ENCODE measurements around the gene OPA1. TPM values are rescaled to one million over a fixed set of nuclear protein-coding genes. Genes with fewer than 3 reads are reported as not detected.

OPA1 gene
- total and polyA plus RNA-seq, 2 experiments from 2014 or later: 29.0 to 42.2 TPM

GRCh38 chr3:193688834-193689714 is 96.1 kb downstream of the OPA1 start:
- H3K4me3 ChIP-seq: no peak overlapping the region
- no peaks in the 10 kb centered on the region for H3K9me2 ChIP-seq (ENCODE audit: insufficient read depth)
- no peaks in the 10 kb centered on the region; the same call in 1 of the 2 replicates for H4K20me1 ChIP-seq (ENCODE audit: insufficient read depth)
- peaks cover 13% of the 10 kb centered on the region; the same call in 1 of the 2 replicates for H3K36me3 ChIP-seq (ENCODE audit: low read depth)
- H3K4me2 ChIP-seq (ENCODE audit: unreplicated experiment): no peak overlapping the region
- H3K4me1 ChIP-seq (ENCODE audit: insufficient read depth): no peaks in the 10 kb centered on the region
- no peaks in the 10 kb centered on the region for H3K27me3 ChIP-seq (replicated peaks; ENCODE audit: insufficient read depth)
- TF ChIP-seq EZH2 (IDR thresholded peaks at IDR 0.05; ENCODE audit: insufficient read depth, poor library complexity, severe bottlenecking) (no peak), EZH2phosphoT487 (IDR thresholded peaks at IDR 0.05; ENCODE audit: insufficient read depth, low read depth) (no peak)
- no peaks in the 10 kb centered on the region for H3K79me2 ChIP-seq (ENCODE audit: insufficient read depth)
- H3K9me3 ChIP-seq (ENCODE audit: low read depth): no peaks in the 10 kb centered on the region
- WGBS, 2 experiments (ENCODE audit: low coverage in 1 of 2, low lambda C conversion rate in 2 of 2, missing lambda C conversion rate in 2 of 2): 93 to 97% methylated on average over 9 of the region's 9 CpGs
- no peak overlapping the region for H3K27ac ChIP-seq
- H2AFZ ChIP-seq: no peak overlapping the region
- H3K9ac ChIP-seq: no peak overlapping the region
- H3F3A ChIP-seq (ENCODE audit: insufficient read depth): no peaks in the 10 kb centered on the region
- DNase-seq: no peak
- in situ Hi-C loops (cut with MboI): no loop called here

- no peak overlapping the region for H3K4me3 ChIP-seq
- no peaks in the 10 kb centered on the region for H3K9me3 ChIP-seq (ENCODE audit: low read depth)
- H3K4me2 ChIP-seq (ENCODE audit: unreplicated experiment): no peak overlapping the region
- peaks cover 13% of the 10 kb centered on the region; the same call in 1 of the 2 replicates for H3K36me3 ChIP-seq (ENCODE audit: low read depth)
- no peaks in the 10 kb centered on the region for H3K79me2 ChIP-seq (ENCODE audit: insufficient read depth)
- TF ChIP-seq EZH2phosphoT487 (IDR thresholded peaks at IDR 0.05; ENCODE audit: insufficient read depth, low read depth) (no peak), EZH2 (IDR thresholded peaks at IDR 0.05; ENCODE audit: insufficient read depth, poor library complexity, severe bottlenecking) (no peak)
- H2AFZ ChIP-seq: no peak overlapping the region
- no peak for DNase-seq
- H3K27ac ChIP-seq: no peak overlapping the region
- H4K20me1 ChIP-seq (ENCODE audit: insufficient read depth): no peaks in the 10 kb centered on the region
- H3K9ac ChIP-seq: no peak overlapping the region
- 95 to 97% methylated on average over 5 of the region's 5 CpGs for WGBS, 2 experiments (ENCODE audit: low coverage in 1 of 2, low lambda C conversion rate in 2 of 2, missing lambda C conversion rate in 2 of 2)
- no peaks in the 10 kb centered on the region for H3K9me2 ChIP-seq (ENCODE audit: insufficient read depth)
- H3F3A ChIP-seq (ENCODE audit: insufficient read depth): no peaks in the 10 kb centered on the region
- no peaks in the 10 kb centered on the region for H3K4me1 ChIP-seq (ENCODE audit: insufficient read depth)
- in situ Hi-C loops (cut with MboI): no loop called here
- no peaks in the 10 kb centered on the region for H3K27me3 ChIP-seq (replicated peaks; ENCODE audit: insufficient read depth)
Observed at GRCh38 chr3:193693774-193694173, 100.8 kb downstream of the OPA1 start.

- H3K4me2 ChIP-seq (ENCODE audit: unreplicated experiment): no peak overlapping the region
- TF ChIP-seq EZH2 (IDR thresholded peaks at IDR 0.05; ENCODE audit: insufficient read depth, poor library complexity, severe bottlenecking) (no peak), EZH2phosphoT487 (IDR thresholded peaks at IDR 0.05; ENCODE audit: insufficient read depth, low read depth) (no peak)
- H3K9me2 ChIP-seq (ENCODE audit: insufficient read depth): no peaks in the 10 kb centered on the region
Observed at GRCh38 chr3:193701953-193702635, 109.1 kb downstream of the OPA1 start.

GRCh38 chr3:193702967-193703366 is 110.0 kb downstream of the OPA1 start:
- Histone ChIP-seq H3K36me3 (ENCODE audit: low read depth) (no peaks in the 10 kb centered on the region), H3K27me3 (replicated peaks; ENCODE audit: insufficient read depth) (no peaks in the 10 kb centered on the region), H3K9me2 (ENCODE audit: insufficient read depth) (no peaks in the 10 kb centered on the region), H4K20me1 (ENCODE audit: insufficient read depth) (no peaks in the 10 kb centered on the region), H3K4me2 (ENCODE audit: unreplicated experiment) (no peak overlapping the region), H3K9ac (no peak overlapping the region), H3K79me2 (ENCODE audit: insufficient read depth) (no peaks in the 10 kb centered on the region), H3F3A (ENCODE audit: insufficient read depth) (0 out of 2 replicates have a peak, but pooled peaks cover 13% of the 10 kb centered on the region), H3K27ac (peak overlapping the region; percentile 32), H3K4me3 (no peak overlapping the region), H3K9me3 (ENCODE audit: low read depth) (no peaks in the 10 kb centered on the region), H2AFZ (no peak overlapping the region), H3K4me1 (ENCODE audit: insufficient read depth) (peaks cover 14% of the 10 kb centered on the region)
- 16 to 19% methylated on average over 3 of the region's 3 CpGs for WGBS, 2 experiments (ENCODE audit: low coverage in 1 of 2, low lambda C conversion rate in 2 of 2, missing lambda C conversion rate in 2 of 2)
- peak; percentile 76 for DNase-seq
- no peak for TF ChIP-seq EZH2 (IDR thresholded peaks at IDR 0.05; ENCODE audit: insufficient read depth, poor library complexity, severe bottlenecking)
- no peak for TF ChIP-seq EZH2phosphoT487 (IDR thresholded peaks at IDR 0.05; ENCODE audit: insufficient read depth, low read depth)
- in situ Hi-C loops (cut with MboI): no loop called here

More at GRCh38 chr3:193701953-193702635, 109.1 kb downstream of the OPA1 start:
- Histone ChIP-seq H3K27ac (no peak overlapping the region), H2AFZ (no peak overlapping the region), H3K4me1 (ENCODE audit: insufficient read depth) (peaks cover 14% of the 10 kb centered on the region), H3F3A (ENCODE audit: insufficient read depth) (0 out of 2 replicates have a peak, but pooled peaks cover 13% of the 10 kb centered on the region), H3K79me2 (ENCODE audit: insufficient read depth) (no peaks in the 10 kb centered on the region), H3K36me3 (ENCODE audit: low read depth) (no peaks in the 10 kb centered on the region), H3K9ac (no peak overlapping the region), H3K9me3 (ENCODE audit: low read depth) (no peaks in the 10 kb centered on the region), H3K27me3 (replicated peaks; ENCODE audit: insufficient read depth) (no peaks in the 10 kb centered on the region), H3K4me3 (no peak overlapping the region), H4K20me1 (ENCODE audit: insufficient read depth) (no peaks in the 10 kb centered on the region)
- 88 to 91% methylated on average over 8 of the region's 8 CpGs for WGBS, 2 experiments (ENCODE audit: low coverage in 1 of 2, low lambda C conversion rate in 2 of 2, missing lambda C conversion rate in 2 of 2)
- peak; percentile 29 for DNase-seq
- in situ Hi-C loops (cut with MboI): no loop called here
